IPS-11a (cell line): ENCODE measurements around the gene MXD4.

ENCODE experiments used
- H3K4me3 ChIP-seq: one replicate; pipeline ENCODE4 v1.5.1; 2013; ENCODE audit warnings: low read depth, low read length, control low read depth

Gene MXD4

DNA sequence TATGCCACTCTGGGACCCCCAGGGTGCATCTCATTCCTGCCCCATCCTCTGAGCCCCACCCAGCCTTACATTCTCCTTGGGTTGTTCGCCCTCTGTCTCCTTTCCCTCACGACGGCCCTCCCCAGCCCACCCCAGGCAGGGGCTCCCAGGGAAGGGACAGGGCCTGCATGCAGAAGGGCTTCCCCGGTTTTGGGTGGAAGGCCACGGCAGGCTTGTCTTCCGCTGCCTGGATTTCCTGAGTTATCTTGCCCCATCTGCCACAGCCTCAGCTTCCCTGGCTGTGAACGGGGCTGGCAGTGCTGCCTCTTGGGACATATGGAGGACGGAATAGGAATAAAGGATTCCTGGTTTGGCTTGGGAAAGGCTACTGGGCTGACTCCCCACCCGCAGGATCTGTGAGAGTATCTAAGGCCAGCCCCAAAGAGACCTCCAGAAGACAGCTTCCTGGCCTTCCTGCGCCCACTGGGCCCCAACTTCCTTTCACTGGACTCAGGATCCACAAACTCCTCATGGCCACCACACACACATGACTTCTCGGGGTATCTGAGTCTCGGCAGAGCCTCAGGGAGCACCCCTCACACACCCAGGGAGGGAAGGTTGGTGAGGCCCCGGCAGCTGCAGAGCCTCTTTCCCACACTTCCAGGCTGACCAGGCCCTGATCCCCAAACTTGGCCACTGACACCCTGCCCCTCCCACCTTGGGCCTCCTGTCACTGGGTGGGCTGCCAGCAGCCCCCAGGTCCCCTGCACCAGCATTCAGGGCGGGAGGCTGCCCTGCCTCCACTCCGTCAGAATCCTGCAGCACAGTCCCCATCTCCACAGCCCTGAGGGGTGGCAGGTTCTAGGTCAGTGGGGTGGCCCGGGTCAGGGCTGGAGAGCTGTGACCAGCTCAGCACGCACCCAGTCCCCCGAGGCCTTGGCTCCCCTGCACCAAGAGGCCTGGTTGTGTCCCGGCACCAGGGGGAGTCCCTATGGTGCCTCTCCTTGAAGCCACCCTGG, 3.5 kb upstream of the MXD4 start:
- no peak overlapping the region for H3K4me3 ChIP-seq

DNA sequence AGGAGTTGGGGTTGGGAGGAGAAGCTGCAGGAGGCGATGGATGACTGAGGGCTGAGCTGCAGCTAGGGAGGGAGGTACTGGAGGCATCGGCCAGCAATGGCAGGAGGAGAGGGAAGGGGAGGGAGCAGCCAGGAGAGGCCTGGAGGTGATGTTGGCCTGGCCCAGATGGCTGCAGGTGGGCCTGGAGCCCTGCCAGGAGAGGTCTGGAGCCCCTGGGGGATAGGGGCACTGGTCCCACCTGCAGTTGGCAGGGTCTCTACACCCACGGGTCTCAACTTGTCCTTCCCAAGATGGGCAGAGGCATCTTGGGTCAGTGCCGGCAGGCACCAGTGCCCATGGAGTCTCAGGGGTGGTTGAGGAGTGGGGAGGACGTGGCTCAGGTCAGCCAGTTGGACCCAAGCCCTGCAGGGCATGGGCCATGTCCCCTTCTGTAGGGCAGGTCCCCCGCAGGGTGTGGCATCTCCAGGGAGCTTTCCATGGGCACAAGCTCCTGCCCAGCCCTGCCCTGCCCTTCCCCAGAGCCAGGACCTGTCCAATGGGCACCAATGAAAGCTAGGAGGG, 2.7 kb upstream of the MXD4 start:
- H3K4me3 ChIP-seq: no peak overlapping the region

DNA sequence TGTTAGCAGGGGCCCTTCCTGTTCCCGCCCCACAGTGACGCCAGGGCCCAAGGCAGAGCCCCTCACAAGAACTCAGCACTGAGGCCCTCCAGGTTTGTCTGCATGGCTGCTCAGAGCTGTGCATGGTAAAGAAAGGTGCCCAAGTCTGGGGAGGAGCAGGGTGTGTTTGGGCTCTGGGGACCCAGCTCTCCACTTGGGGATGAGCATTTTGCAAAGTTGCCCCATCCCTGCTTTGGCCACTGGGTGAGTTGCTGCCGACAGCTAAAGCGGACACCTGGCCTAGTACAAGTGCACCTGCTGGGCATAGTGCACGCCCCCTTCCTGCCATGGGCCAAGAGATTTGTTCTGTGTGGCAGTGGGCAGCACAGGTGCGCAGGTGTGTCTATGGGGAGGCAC, 2.0 kb upstream of the MXD4 start:
- H3K4me3 ChIP-seq: no peak overlapping the region

DNA sequence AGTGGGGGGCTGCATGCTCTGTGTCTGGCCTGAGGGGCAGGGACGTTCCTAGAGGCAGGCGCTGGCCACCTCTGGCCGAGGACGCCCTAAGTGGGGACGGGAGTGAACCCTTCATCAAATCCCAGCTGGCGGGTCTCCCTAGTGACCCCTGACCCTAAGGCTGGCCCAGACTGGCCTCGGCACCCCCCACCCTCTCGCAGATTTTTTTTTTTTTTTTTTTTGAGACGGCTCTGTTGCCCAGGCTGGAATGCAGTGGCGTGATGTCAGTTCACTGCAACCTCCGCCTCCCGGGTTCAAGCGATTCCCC, 988 bp upstream of the MXD4 start:
- H3K4me3 ChIP-seq: peak overlapping the region; percentile 51

DNA sequence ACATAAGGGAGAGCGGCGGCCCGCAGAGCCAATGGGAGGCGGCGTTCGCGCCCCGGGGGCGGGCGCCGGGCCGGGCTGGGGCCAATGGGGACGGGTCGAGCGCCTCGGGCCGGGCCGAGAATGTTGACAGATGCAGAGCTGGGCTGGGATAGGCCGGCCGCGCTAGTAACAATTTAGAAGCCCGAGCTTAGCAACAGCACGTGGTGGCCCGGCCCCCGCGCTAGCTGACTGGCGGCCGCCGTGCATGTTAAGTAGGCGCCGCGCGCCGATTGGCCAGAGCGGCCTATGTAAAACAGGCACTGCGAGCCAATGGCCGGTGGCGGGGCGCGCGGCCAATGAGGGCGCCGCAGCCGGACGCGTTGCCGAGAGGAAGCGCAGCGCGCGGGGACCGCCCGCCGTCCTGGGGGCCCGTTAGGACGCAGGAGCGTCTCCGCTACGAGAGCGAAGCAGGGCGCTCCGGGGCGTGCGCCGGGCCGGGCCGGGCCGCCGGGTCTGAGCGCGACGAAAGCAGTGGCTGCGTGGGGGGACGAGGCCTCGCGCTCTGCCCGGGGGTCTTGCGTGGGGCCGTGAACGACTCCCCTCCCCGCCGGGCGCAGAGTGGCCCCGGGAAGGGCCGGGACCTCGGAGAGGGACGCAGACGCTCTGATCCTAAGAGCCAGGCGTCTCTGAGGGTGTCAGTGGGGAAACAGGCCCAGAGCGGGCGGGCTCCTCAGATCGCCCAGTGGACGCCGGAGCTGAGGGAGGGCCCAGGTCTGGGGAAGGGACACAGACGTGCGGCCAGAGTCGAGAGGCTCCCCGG, 435 bp upstream of the MXD4 start:
- H3K4me3 ChIP-seq: peak overlapping the region; percentile 51

DNA sequence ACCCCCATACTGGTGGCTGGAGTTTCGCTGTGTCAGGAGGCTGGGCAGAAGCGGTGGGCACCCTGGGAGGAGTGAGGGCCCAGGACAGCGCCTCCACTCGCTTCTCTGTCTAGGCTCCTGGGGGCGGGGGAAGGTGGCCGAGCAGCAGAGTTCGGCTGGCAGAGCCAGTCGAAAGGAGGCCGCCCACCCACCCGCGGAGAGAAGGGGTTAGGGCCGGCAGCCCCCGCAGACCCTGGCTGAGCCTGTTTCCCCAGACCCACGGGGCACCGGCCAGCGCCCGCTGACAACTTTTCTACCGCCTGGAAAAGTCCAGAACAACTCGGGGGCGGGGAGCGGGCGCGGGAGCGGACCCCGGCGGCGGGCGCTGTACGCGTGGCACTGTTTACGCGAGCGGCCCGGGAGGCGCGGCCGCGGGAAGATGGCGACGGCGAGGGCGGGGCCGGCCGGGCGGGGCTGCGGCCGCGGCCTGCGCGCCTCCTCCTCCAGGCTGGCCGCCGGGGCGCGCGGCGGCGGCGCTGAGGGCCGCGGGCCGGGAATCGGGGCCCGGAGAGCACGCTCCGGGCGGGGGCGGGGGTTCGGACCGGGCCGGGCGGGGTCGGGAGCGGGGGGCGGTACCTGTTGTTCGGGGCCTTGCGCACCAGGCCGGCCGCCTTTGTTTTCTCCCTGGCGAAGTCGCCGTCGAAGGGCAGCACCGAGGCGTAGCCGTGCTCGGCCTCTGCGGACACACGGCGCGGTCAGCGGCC, 628 bp downstream of the MXD4 start:
- H3K4me3 ChIP-seq: peak overlapping the region; percentile 56

DNA sequence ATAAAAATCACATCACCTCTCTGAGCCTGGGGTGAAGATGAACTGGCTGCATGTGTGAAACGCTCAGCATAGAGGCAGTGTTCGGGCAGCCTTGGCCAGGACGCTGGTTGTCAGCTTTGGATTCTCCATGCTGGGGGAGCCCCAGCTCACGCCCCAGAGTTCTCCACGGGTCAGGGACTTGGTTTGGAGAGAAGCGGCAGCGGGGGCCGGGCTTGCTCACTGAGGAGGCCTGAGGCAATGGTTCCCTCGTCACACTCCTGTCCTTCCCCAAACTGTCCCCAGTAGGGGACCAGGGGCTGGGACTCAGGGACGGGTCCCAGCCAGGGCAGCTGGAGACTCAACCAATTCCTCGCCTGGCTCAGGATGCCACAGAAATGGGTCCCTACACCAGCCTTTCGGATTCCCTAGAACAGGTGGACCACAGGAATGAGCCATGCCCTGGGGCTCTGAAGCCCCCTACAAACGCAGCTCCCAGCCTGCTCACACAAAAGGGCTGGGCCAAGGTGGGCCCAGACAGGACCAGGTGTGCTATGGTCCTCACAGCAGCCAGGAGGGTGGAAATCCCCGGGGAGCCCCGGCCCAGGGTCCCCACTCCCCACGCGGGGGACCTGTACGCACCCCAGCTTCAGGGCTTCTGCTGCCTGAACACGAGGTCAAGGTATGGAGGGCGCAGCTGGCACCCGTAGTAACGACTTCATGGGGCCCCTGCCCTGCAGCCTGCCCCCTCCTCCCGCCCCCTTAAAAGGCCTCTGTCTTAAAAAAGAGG, 1.4 kb downstream of the MXD4 start:
- peak overlapping the region; percentile 42 for H3K4me3 ChIP-seq

DNA sequence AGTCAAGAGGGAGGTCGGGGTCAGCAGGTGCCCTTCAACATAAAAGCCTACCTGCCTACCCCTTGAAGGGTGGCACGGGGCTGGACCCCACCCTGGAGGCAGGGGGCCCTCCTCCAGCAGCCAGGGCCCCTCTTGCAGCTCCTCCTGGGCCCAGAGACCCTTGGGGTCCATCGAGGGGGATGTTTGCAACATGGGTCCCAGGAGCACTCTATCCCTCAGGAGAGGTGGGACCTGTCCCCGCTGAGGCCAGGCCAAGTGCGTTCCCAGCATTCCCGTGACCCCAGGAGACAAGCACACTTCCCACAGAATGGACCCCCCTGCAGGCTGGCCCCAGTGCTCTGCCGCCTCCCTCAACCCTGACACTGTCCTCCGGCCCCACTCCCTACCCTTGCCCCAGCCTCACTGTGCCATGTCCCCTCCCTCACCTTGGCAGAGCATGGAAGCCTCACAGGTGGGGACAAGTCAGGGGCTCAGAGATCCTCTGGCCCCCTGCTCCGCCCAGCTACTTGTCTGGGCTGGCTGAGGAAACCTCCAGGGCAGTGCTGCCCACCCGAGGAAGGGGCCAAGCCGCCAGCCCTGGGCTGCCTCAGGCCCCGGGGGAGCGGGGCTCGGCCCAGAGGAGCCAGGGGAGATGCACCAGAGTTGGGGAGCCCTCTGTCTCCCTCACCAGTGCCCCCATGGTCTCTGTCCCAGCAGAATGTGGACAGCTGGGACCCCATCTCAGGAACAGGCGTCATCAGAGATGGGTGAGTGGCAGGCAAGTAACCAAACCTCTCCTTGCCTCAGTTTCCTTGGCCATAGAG, 2.2 kb downstream of the MXD4 start:
- H3K4me3 ChIP-seq: no peak overlapping the region

DNA sequence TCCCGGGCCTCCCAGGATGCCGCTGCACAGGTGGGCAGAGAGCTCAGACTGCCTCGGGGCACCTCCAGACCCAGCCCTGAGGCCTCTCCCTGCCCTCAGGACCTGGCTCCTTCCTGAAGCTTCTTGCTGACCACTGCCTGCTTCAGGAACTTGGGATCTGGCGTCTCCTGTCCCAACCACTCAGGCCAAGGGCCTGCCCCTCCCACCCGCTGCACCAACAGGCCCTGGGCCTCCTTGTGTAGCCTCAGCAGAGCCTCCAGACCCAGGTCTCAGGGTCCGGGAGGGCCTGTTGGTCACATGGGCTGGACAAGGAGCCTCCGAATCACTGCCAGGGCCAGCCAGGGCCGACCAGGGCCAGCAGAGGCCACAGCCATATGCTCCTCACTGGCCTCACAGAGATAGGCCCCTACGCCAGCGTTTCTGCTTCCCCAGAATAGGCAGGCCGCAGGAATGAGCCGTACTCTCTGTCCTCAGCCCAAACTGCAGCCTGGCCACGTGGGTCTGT, 2.8 kb downstream of the MXD4 start:
- no peak overlapping the region for H3K4me3 ChIP-seq

DNA sequence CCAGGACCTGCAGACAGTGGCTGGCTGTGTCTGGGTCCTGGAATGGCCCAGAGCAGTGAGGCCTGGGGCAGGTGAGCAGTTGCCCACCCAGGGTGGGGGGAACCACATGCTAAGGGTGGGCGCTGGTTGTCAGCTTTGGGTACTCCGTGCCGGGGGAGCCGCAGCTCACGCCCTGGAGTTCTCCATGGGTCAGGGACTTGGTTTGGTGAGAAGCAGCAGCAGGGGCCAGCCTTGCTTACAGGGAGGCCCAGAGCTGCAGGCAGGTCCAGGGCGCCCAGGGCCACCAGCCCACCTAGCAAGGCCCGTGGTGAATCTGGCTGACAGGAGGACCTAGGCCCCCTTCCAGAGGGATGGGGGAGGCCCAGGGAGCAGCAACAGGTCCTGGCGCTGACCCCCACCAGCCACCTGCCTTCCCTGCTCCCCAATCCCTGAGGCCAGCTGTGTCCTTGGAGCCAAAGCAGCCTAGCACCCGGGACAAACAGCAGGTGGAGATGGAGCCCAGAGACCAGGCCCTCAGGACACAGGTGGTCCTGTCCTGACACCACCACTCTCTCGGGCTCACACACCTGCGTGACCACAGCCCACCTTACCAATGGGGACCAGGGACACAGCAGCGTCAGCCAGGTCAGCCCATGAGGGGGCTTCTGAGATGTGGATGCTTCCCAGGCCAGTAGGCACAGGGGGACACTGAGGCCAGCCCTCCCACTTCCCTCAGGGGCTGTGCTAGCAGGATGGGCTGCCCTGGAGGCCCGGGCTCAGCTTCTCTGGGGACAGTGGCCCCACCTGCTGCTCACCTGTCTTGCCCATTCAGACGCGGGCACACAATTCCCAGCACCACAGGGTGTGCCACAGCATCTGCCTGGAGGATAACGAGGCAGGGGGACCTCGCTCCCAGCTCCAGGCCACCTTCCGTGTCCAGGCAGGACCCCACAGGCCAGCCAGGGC, 3.5 kb downstream of the MXD4 start:
- H3K4me3 ChIP-seq: no peak overlapping the region

DNA sequence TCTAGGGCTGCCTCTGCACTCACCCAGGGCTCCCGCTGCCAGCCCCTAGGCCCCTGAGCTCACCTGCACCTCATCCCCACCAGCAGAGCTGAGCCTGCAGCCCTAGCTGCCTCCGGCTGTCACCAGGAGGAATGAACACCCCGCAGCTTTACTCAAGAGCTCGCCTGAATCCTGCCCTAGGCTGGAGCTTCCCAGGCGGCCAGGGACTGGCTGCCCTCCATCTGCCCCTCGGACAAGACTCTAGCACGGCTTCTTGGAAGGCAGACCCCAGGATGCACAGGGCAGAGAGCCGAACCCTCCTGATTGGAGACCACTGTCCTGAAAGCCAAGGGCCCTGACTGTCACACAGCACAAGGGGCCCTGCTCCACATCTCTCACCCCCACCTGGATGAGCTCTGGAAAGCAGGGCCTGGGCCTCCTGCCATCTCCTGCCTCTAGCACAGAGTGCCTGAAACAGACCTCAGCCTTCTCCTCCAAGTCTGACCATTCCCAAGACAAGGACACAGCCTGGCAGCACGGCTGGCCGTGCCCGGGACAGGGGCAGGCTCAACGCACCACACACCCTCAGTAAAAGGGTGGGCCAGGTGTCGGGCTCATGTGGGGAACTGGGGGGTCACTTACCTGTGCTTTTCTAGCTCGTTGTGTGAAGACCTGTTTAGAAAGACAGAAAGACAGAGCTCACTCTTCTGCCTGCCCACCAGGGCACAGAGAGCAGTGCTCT, 4.4 kb downstream of the MXD4 start:
- H3K4me3 ChIP-seq: no peak overlapping the region

DNA sequence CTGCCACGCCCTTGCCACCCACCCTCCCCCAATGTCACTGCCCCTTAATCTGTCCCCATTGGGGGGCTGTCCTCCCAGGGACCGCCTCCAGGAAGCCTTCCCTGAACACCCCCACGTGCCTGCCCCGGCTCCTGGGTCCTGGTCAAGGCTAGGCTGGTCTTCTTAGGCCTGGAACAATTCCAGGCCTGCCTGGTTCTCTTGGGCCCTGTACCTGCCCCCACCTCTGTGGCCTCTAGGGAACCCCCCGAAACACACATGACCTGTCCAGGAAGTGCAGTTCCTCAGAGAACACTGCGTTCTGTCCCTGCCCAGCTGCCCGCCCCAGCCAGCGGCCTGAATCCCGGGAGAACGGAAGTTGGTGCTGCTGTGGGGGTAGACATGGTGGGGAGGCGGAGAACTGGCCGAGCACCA, 5.1 kb downstream of the MXD4 start:
- H3K4me3 ChIP-seq: no peak overlapping the region

DNA sequence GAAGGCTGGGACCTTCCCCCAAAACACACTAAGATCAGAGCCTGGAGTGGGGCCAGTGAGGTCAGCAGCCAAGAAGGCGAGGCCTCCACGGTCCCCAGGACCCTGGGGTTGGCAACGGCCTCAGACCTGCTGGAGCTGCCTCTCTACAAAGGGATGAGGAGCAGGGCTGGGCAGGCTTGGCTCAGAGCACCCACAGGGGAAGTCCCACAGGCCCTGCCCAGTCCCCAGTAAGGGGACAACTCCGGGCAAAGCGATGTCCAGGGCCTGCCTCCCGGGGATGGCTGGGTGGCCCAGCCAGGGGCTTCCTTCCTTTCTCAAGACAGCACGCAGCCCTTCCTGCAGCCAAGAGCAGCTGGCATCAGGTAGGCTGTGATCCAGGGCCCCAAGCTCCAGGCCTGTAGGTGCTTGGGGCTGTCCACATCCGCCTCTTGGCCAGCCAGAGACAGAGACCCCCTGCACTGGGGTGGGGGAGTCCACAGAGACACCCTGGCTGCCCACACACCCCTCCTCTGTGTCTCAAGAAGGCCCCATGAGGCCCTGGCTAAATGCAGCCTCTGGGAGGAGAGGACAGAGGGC, 5.7 kb downstream of the MXD4 start:
- no peak overlapping the region for H3K4me3 ChIP-seq

DNA sequence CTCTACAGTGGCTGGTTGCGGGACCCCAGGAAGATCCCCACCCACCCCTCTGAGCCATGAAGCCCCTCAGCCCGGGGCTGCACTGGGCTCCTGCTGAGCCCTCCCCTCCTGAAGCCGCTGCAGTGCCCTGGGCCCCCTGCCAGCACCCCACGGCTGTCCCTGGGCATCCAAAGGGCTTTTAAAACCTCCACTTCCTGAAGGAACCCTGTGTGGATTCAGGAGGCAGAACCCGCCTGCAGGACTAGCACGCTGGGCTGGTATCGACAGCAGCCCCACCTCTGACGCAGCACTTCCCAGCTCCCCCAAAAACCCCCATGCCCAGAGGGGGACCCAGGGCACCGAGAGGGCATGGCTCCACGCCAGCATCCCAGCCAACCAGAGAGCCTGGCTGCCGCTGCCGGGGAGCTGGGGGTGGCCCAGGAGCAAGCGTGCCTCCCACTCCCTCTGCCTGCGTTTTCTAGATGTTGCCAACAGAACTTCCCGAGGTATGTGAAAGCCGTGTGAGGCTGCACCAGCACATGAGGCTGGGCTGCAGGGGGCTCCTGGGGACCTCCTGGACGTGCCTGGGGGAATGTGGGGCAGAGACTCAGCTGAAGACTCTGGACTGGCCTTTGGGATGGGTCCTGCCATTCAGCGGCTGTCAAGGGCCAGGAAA, 6.3 kb downstream of the MXD4 start:
- no peak overlapping the region for H3K4me3 ChIP-seq

DNA sequence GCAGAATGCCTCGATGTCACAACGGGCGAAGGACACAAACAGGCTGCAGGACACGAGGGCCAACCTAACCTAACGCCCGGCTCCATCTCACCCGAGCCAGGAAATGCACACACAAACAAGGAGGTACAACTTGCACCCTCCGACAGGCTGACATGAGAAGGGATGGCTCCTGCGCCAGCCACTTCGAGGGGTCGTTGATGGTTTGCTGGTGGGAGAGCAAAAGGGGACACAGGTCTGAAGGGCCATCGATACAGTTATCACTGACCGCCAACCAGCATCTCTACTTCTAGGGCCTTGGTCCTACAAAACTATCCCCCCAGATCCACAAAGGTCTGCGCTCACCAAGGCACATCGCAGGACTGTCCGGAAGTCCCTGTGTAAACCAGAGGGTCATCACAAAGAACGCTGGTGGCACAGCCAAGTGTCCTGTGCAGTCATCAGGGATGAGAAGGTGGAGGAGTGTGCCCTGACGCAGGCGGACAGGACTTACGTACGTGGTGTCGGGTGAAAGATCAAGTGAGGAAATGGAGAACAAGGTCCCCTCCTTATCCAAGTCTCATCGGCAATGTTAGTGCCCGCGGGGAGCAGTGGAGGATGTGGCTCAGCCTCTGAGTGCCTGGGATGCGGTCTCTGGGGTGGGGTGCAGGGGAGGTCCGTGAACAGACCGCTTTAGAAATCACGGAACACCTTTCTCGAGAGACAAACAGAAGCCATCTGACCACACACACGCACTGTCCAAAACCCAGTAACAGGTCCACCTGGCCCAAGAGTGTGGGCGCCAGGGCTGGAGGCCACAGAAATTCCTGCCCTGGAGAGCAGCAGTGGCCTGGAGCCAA, 7.0 kb downstream of the MXD4 start:
- H3K4me3 ChIP-seq: no peak overlapping the region
